ENCODE data around the gene EBP. TPM values are rescaled to one million over a fixed set of nuclear protein-coding genes. Genes with fewer than 3 reads are reported as not detected.
"Not testable (repeated sequence)": the region's sequence is repeated elsewhere in the genome, so short reads cannot be mapped to it uniquely, and the experiment has no call there.

EBP gene
- total RNA-seq, 3 donors from 2014 or later, result 60.5 to 161 (median 158) TPM

- DNase-seq, result no peak
- Histone ChIP-seq H3K4me1 (ENCODE audit: low read depth) (no peaks in the 10 kb centered on the region), H3K9me3 (no peaks in the 10 kb centered on the region), H3K36me3 (ENCODE audit: low read depth) (no peaks in the 10 kb centered on the region), H3K4me3 (no peak overlapping the region)
- no peak for ATAC-seq
- intact Hi-C loops (cut with DNase I, micrococcal nuclease), result no loop called here
- no peak for TF ChIP-seq CTCF (IDR thresholded peaks at IDR 0.05)
Measured at GRCh38 chrX:48548871-48549270, 27.3 kb downstream of the EBP start.

GRCh38 chrX:48555731-48556325 is 34.2 kb downstream of the EBP start:
- intact Hi-C loops (cut with DNase I, micrococcal nuclease); H3K4me3 ChIP-seq; H3K36me3 ChIP-seq (ENCODE audit: low read depth); H3K9me3 ChIP-seq; ATAC-seq; H3K4me1 ChIP-seq (ENCODE audit: low read depth); DNase-seq: not testable (repeated sequence)

GRCh38 chrX:48558271-48558670 is 36.7 kb downstream of the EBP start:
- intact Hi-C loops (cut with DNase I, micrococcal nuclease), result no loop called here
- Histone ChIP-seq H3K36me3 (ENCODE audit: low read depth) (no peaks in the 10 kb centered on the region), H3K9me3 (no peaks in the 10 kb centered on the region), H3K4me1 (ENCODE audit: low read depth) (no peaks in the 10 kb centered on the region), H3K4me3 (no peak overlapping the region)
- ATAC-seq (no peak), DNase-seq (no peak)
- TF ChIP-seq CTCF (IDR thresholded peaks at IDR 0.05), result no peak

GRCh38 chrX:48559636-48560035 is 38.0 kb downstream of the EBP start:
- no peaks in the 10 kb centered on the region for H3K4me1 ChIP-seq (ENCODE audit: low read depth)
- no peak for TF ChIP-seq CTCF (IDR thresholded peaks at IDR 0.05)
- intact Hi-C loops (cut with DNase I, micrococcal nuclease), result no loop called here
- ATAC-seq, result no peak
- H3K9me3 ChIP-seq, result no peaks in the 10 kb centered on the region
- H3K4me3 ChIP-seq, result no peak overlapping the region
- no peaks in the 10 kb centered on the region for H3K36me3 ChIP-seq (ENCODE audit: low read depth)
- DNase-seq, result no peak

GRCh38 chrX:48560056-48560455 is 38.4 kb downstream of the EBP start:
- ATAC-seq (no peak), DNase-seq (no peak)
- no peaks in the 10 kb centered on the region for H3K9me3 ChIP-seq
- intact Hi-C loops (cut with DNase I, micrococcal nuclease), result no loop called here
- H3K4me1 ChIP-seq (ENCODE audit: low read depth), result no peaks in the 10 kb centered on the region
- no peak for TF ChIP-seq CTCF (IDR thresholded peaks at IDR 0.05)
- no peaks in the 10 kb centered on the region for H3K36me3 ChIP-seq (ENCODE audit: low read depth)
- H3K4me3 ChIP-seq, result no peak overlapping the region

GRCh38 chrX:48560681-48561080 is 39.1 kb downstream of the EBP start:
- intact Hi-C loops (cut with DNase I, micrococcal nuclease), result no loop called here
- Histone ChIP-seq H3K4me1 (ENCODE audit: low read depth) (no peaks in the 10 kb centered on the region), H3K9me3 (no peaks in the 10 kb centered on the region), H3K4me3 (no peak overlapping the region), H3K36me3 (ENCODE audit: low read depth) (no peaks in the 10 kb centered on the region)
- ATAC-seq (no peak), DNase-seq (no peak)
- TF ChIP-seq CTCF (IDR thresholded peaks at IDR 0.05), result no peak

Measured in mucosa of descending colon (tissue), 3 donors.